HG02678 (cell line): ENCODE results near the gene SCLT1.
"Not testable (repeated sequence)": the region's sequence is repeated elsewhere in the genome, so short reads cannot be mapped to it uniquely, and the experiment has no call there.

Source experiments
- ATAC-seq: cut with Tn5 transposase; IDR thresholded peaks from one replicate; pipeline ENCODE4 v1.9.1; 2021; ENCODE audit warnings: mild to moderate bottlenecking, moderate library complexity; ENCODE audit not compliant: unreplicated experiment

SCLT1 gene

GRCh38 chr4:129077326-129077725 lies 16.0 kb downstream of the SCLT1 start:
- no peak for ATAC-seq

- ATAC-seq = not testable (repeated sequence)
Observed at GRCh38 chr4:129069537-129069936, 23.8 kb downstream of the SCLT1 start.

DNA sequence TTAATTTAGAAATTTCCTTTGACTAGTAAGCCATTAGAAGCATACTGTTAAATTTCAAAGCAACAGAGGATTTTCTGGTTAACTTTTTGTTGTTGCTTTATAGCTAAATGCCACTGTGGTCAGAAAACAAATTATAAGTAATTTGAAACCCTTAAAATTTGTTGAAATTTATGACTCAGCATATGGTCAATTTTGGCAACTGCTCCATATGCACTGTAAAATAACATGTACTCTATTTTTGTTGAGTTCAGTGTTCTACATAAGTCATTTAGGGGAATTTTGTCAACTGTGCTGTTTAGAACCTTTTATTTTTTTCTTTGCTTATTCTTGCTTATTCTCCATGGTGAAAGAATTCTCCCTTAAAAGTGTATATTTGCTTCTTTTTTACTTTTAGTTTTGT lies 28.6 kb downstream of the SCLT1 start:
- ATAC-seq = no peak

- ATAC-seq = no peak
Observed at GRCh38 chr4:129063640-129064039, 29.7 kb downstream of the SCLT1 start.

DNA sequence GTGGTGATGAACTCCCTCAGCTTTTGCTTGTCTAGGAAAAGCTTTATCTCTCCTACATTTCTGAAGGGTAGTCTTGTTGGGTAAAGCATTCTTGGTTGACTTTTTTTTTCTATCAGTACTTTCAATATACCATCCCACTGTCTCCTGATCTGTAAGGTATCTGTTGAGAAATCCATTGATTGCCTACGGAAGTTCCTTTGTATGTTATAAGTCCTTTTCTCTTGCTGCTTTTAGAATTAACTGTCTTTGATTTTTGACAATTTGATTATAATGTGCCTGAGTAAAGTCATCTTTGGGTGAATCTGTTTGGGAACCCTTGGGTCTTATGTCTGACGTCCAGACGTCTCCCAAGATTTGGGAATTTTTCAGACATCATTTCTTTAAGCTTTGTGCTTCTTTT lies 30.8 kb downstream of the SCLT1 start:
- no peak for ATAC-seq

GRCh38 chr4:129059028-129059427 lies 34.3 kb downstream of the SCLT1 start:
- no peak for ATAC-seq

DNA sequence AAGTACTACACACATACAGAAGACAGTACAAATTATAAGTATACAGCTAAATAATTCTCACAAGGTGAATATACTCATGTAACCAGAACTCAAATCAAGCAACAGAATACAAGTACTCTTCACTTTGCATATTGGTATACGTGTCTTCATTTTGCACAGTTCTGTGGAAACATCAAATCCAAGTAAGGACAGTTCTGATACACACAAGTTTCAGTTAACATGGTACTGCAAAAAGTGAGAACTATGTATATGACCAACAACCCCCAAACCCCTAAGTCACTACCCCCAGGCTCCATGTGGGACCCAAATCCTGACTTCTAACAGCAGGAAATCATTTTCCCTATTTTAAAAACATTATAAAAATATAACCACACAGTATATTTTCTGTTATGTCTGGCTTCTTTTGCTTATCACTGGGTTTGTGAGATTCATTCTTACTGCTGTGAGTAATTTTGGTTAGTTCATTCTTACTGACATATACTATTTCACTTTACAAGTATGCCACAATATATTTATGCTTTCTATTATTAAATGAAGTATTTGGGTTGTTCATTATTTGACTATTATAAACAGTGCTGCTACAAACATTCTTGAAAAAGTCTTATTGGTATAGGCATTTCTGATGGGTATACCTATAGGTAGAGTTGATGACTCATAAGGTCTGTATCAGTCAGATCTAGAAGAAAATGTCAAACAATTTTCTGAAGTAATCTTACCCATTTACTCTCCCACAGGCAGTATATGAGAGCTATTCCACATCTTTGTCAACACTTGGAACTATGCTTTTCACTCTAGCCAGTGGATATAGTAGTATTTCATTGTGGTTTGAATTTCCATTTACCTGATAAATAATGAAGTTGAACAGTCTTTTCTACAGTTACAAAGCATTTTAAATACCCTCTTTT lies 47.0 kb downstream of the SCLT1 start:
- no peak for ATAC-seq

DNA sequence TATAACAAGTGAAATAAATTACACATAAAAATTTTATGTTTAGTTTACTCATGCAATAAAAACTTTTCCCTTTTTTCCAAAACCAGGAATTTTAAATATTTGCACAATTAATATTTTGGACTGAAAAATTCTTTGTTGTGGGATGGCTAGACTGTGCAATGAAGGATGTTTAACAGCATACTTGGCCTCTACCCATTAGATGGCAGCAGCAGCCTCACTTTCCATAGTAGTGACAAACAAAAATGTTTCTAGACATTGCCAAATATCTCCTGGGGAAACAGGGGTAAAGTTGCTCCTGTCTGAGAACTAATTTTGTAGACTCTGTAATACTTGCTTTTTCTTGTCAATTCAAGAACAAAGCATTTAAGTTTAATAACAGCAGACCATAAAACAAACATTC lies 49.8 kb downstream of the SCLT1 start:
- no peak for ATAC-seq

DNA sequence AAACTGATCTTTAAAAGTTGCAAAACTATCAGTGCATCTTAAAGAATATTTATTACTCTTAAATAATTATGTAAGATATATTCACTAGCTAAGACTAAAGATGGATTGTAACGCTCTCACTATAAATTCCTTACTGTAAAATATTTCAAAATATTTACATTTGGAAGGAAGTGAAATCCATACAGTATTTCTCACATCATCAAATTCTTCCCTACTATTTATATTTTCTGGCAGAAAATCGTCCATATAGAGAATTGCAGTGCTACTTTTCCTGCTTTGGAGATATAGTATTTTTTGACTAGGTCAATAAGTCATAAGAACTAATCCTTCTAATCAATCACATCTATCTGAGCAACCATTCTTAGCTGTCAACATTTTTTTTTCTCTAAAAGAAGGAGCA lies 52.9 kb downstream of the SCLT1 start:
- no peak for ATAC-seq

GRCh38 chr4:129037093-129037492 lies 56.2 kb downstream of the SCLT1 start:
- ATAC-seq = no peak

- no peak for ATAC-seq
Observed at GRCh38 chr4:129014566-129015509, 78.5 kb downstream of the SCLT1 start.

GRCh38 chr4:129008096-129008495 lies 85.2 kb downstream of the SCLT1 start:
- no peak for ATAC-seq

GRCh38 chr4:128986908-128987307 lies 106.4 kb downstream of the SCLT1 start:
- ATAC-seq = no peak

DNA sequence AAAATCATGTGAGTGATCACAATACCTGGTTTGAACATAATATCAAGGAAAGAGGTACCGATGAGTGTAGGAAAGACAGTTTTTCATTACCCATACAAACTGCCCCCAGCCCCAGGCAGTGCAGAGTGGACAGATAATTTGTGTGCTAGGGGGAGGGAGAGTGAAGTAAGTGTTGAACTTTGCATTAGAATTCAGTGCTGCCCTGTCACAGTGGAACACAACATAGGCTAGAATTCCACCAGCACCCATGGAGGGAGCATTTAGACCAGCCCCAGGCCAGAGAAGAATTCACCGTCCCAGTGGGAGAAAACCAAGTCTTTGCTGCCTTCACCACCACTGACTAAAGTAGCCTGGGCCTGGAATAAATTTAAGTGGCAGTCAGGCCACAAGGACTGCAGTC lies 107.3 kb downstream of the SCLT1 start:
- ATAC-seq = no peak

DNA sequence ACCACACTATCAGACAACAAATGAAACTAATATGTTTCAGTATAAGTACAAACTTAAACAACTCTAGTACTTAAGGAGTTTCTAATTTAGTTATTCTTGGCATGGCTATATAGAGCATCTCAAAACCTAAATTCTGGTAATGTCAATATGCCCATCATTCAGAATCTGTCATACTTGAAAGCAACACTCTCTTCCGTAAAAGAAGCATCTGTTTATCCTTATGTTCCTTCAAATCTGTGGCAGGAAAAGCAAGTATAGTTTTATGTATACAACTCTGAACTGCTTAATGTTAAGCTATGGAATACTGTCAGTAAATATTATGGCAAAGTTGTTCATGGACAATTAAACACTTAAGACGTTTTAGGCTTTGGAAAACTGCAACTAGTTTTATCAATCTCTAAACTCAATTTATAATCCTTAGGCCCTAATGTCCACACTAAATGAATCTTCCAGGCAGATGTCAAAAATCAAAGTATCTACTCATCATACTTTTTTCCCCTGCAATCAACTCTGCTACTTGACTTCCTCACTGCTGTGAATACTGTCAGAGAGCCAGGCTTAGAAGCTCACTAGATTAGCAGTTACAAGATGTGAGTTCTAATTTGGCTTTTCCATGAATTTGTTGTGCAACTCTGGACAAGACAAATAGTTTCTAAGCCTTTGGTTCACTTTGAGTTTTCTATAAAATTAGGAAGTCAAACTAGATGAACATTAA lies 109.4 kb downstream of the SCLT1 start:
- ATAC-seq = no peak

- no peak for ATAC-seq
Observed at GRCh38 chr4:128981377-128981776, 112.0 kb downstream of the SCLT1 start.

DNA sequence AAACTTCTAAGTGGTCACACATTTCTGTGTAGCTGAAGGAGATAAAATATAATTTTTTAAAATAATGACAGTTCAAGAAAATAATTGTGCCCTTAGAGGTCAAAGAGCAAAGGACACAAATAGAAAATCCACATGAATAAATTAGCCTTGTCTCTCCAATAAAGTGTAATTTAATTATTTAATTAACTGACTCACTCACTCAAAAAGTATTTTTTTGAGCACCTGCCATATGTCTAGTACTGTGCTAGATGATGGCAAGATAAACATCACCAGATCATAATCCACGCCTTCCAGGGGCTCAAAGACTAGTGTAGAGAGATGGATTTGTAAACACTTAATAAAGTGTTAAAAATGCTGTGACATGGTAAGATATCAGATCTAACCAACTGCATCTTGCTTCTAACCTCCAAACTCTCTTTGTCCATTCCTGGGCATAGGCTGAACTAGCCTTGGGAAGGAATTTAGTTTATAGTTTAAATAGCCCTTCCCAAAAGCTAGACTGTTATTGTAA lies 112.5 kb downstream of the SCLT1 start:
- no peak for ATAC-seq

DNA sequence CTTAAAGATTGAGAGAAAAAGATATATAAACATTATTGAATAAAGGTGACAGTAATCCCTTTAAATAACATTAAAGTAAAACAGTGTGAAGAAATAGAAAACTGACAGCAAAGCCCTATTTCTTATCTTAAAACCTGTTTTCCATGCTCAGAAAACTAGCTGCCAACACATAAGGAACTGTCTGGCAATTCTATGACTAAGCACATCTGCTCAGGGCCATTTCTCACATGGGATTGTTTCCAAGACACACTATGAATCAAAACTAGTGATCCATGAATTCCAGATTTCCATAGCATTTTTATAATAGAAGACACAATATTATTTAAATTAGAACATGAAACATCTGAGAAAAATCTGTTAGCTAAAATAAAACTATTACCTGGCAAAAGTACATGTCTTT lies 113.4 kb downstream of the SCLT1 start:
- no peak for ATAC-seq

DNA sequence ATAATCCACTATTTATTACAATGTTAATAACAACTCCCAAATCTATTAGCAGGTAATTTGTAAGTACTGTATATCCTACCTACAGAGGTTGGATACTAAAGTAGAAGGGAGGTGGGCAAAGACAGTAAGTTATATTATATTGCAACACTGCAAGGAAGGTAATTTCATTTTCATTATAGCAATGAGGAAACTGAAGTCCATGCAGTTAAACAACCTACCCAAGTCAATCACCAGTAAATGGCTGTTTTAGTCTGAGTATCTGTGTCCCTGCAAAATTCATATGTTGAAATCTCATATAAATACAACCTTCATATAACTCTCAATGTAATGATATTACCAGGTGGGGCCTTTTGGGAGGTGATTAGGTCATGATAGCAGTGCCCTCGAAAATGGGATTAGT lies 114.4 kb downstream of the SCLT1 start:
- ATAC-seq = no peak

DNA sequence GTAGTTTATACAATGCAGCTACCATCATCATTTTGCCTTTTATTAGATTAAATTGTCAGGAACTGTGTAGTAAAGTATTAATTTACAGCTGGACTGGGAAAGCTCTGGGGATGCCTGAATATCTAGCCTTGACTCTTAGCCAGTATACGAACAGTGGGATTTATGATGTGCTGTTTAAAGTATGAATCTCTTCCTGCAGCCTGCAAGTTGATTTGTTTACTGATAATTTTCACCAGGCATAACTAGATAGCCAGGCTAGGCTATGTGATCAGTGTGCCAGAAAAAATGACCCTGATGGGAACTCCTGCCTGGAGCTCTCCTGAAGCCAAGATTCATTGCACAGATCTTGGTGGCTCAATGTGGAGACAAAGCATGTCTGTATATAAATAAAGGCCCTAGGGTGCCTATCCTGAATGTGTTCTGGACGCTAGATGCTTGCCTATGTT lies 119.2 kb downstream of the SCLT1 start:
- no peak for ATAC-seq

GRCh38 chr4:128973384-128973783 lies 120.0 kb downstream of the SCLT1 start:
- no peak for ATAC-seq
